Stimulated activated CD4-positive, alpha-beta T cell treated with anti-CD3 and anti-CD28 coated beads, TNF-alpha, amount 100 ng/mL, for 24 hours (primary cell): ENCODE data around the gene WNT6.

Source experiments
- DNase-seq, 3 experiments: peaks; one replicate each; pipeline ENCODE4 v3.0.0-alpha.2; 2020; ENCODE audit warnings: low read depth in 3 of 3

Gene WNT6

DNA sequence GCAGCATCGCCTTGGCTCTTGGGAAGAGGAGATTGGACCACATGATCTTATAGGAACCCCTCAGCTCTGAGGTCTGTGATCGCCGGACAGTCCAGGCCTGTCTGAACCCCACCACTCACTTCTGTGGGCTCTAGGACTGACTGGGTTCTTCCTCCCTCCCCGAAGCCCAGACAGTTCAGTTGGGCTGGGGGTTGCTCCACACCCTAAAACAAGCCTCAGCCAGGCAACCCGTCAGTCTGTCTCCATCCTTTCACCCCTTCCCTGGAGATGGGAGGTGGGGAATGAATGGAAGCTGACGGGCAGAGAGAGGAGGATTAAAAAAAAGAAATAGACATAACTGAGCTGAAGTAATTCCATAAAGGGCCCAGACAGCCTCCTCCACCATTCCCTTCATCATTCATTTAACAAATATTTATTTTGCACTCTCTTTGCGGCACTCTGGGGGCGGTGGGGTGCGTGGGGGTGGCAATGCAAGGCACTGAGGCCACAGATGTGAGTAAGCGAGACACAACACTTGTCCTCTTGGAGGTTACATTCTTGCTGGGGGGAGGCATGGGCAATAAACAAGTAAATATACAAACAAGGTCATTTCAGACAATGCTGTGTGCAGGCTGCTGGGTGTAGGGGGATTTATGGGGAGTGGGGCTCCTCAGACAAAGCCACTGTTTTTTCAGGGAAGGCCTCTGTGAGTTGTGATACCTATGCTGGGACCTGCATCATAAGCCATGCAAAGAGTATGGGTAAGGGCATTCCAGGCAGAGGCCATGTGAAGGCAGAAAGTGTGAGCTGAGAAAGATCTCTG is 33.9 kb downstream of the WNT6 start:
- no peak for DNase-seq

DNA sequence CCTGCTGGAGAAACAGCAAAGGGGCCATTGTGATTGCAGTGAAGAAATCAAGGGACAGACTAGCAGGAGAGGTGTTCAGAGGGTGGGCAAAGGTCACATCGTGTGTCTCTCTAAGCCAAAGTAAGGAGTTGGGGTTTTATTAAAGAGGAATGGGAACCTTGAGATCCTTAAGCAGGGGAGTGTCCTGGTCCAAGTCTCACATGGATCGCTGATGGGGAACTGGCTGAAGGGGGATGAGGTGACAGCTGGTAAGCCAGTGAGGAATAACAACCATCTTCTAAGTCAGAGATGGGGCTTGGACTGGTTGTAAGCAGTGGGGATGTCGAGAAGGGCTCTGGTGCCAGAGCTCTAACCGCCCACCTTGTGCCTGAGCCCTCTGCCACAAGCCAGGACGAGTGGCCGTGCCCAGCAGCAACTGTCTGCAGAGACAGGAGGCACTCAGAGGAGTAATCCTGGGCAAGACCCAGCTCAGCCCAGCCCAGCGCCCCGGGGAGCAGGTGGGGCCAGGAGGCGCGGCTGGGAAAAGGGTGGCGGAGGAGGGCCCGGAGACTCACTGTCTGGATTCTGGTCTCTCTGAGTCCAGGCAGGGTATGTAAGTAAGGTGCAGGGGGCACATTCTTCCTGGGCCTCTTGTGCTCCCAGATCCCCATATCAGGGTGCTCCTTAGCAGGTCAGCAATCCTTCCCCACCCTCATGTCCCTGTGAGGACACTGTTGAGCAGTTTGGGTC is 34.7 kb downstream of the WNT6 start:
- no peak for DNase-seq

- DNase-seq = no peak
Observed at GRCh38 chr2:218894880-218895157, 35.2 kb downstream of the WNT6 start.

GRCh38 chr2:218895326-218895725 is 35.7 kb downstream of the WNT6 start:
- no peak for DNase-seq

- no peak for DNase-seq
Observed at GRCh38 chr2:218895759-218896500, 36.3 kb downstream of the WNT6 start.

GRCh38 chr2:218896501-218897393 is 37.1 kb downstream of the WNT6 start:
- DNase-seq = peak; percentile 78 to 86 (median 85)

GRCh38 chr2:218897394-218898108 is 37.9 kb downstream of the WNT6 start:
- DNase-seq = no peak

- peak; percentile 69 to 79 (median 70) for DNase-seq
Observed at GRCh38 chr2:218898109-218898878, 38.7 kb downstream of the WNT6 start.

GRCh38 chr2:218899147-218899546 is 39.5 kb downstream of the WNT6 start:
- DNase-seq = no peak

- no peak for DNase-seq
Observed at GRCh38 chr2:218902427-218902826, 42.8 kb downstream of the WNT6 start.

GRCh38 chr2:218904176-218904575 is 44.6 kb downstream of the WNT6 start:
- no peak for DNase-seq

- DNase-seq = peak; percentile 76 to 92 (median 78)
Observed at GRCh38 chr2:218908721-218909619, 49.4 kb downstream of the WNT6 start.

DNA sequence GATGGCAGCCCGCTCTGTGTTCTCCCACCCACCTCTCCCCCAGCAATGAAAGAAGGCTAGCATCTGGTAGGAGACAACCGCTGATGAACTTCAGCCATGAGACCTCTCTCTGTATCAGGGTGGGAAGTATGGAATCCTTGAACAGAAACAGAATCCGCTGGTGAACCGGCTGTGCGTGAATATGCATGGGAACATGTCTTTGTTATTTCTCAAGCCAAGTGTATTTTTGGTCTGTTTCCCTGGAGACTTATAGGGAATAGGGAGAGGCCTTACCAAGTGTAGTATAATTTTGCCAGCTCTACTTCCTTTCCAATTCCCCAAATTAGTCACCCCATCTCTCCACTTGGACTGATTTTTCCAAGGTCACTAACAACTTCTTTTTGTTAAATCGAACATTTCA is 51.1 kb downstream of the WNT6 start:
- DNase-seq = no peak

DNA sequence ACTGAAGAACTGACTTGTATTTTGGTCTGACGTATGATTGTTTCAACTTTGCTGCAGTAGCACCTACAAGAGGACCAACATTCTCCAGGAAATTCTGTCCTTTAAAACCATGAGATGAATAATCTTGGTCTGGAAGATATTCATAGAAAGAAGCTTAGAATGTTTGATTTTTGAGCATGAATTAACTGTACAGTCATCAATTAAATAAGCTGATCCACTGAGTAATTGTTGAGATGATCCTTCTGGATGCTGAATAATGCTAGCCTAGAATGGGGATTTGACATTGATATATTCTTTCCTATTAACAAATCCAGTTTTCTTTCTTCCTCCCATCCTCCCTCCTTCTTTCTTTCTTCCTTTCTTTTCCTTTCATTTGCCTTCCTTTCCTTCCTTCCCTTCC is 60.9 kb downstream of the WNT6 start:
- no peak for DNase-seq
